ENCODE data around the gene AKR1C3. TPM values are rescaled to one million over a fixed set of nuclear protein-coding genes. Genes with fewer than 3 reads are reported as not detected.

Gene AKR1C3
- total and polyA plus RNA-seq, 2 of the 4 experiments (the other 2 are of a cell fraction): 0.18 to 0.51 TPM

GRCh38 chr10:5090551-5090950 is 3.7 kb upstream of the AKR1C3 start:
- Histone ChIP-seq H3K79me1 (ENCODE audit: low read depth in 1 of 2, low read length in 2 of 2) (no peaks in the 10 kb centered on the region), H3K14ac (replicated peaks; ENCODE audit: low read depth, low read length) (no peak overlapping the region), H3K27me3 (ENCODE audit: control insufficient read depth, insufficient read depth, low read length) (no peaks in the 10 kb centered on the region), H3K23ac (ENCODE audit: low read depth, low read length) (no peak overlapping the region), H2AK9ac (replicated peaks; ENCODE audit: low read depth, low read length, poor library complexity) (no peak overlapping the region), H3K27ac (ENCODE audit: insufficient read depth, low read length) (no peak overlapping the region), H2BK120ac (ENCODE audit: low read depth, low read length) (no peak overlapping the region), H2BK5ac (ENCODE audit: low read depth, low read length, poor library complexity, severe bottlenecking) (no peak overlapping the region), H3K56ac (ENCODE audit: extremely low read depth, insufficient read depth, low read length) (no peak overlapping the region), H2AFZ (replicated peaks; ENCODE audit: low read length, poor library complexity) (no peak overlapping the region), H3K36me3 (ENCODE audit: control insufficient read depth, insufficient read depth, low read length) (no peaks in the 10 kb centered on the region), H3K4me3 (ENCODE audit: insufficient read depth, low read depth, low read length) (no peak overlapping the region), H3K4ac (ENCODE audit: low read depth, low read length) (no peak overlapping the region), H3K9ac (ENCODE audit: low read depth, low read length) (no peak overlapping the region), H3K9me3 (ENCODE audit: control insufficient read depth, insufficient read depth, low read length) (no peaks in the 10 kb centered on the region), H3K4me1 (ENCODE audit: control insufficient read depth, insufficient read depth, low read length) (no peaks in the 10 kb centered on the region), H4K5ac (ENCODE audit: low read depth, low read length) (no peak overlapping the region), H4K20me1 (ENCODE audit: insufficient read depth, low read length) (no peaks in the 10 kb centered on the region), H3K18ac (ENCODE audit: low read depth, low read length) (no peak overlapping the region), H2BK20ac (ENCODE audit: low read depth, low read length) (no peak overlapping the region), H2AK5ac (ENCODE audit: low read depth, low read length) (no peak overlapping the region), H4K91ac (ENCODE audit: insufficient read depth, low read depth, low read length) (no peak overlapping the region), H4K8ac (ENCODE audit: low read depth in 2 of 2, low read length in 2 of 2) (no peak overlapping the region), H3K4me2 (ENCODE audit: low read depth, low read length) (no peak overlapping the region), H3K9me1 (ENCODE audit: insufficient read depth, low read length) (no peaks in the 10 kb centered on the region), H2BK15ac (ENCODE audit: low read depth, low read length) (no peak overlapping the region)
- ChIA-PET POLR2A (ENCODE audit: unreplicated experiment) (no interaction called here), CTCF (interaction anchor here (0.6 to 0.7 kb wide), 2 partner anchors 10 to 17 kb away, joined by 3 read pairs; no protein-coding TSS in a partner anchor)
- ATAC-seq (ENCODE audit: low read depth) (no peak), DNase-seq (no peak)
- no TSS peak for BruUV-seq (replicated peaks)
- in situ Hi-C loops (cut with MboI; ENCODE audit: low sequenced_read_pairs): no loop called here
- no peak for TF ChIP-seq NFE2L2 (IDR thresholded peaks at IDR 0.05; ENCODE audit: low read depth, low read length)
- no peak for TF ChIP-seq SMC3 (IDR thresholded peaks at IDR 0.05; ENCODE audit: low read depth, low read length)
- no peak for TF ChIP-seq CHD1 (IDR thresholded peaks at IDR 0.05; ENCODE audit: low read depth, low read length)
- TF ChIP-seq RAD21 (IDR thresholded peaks at IDR 0.05; ENCODE audit: low read length): no peak
- TF ChIP-seq FOS (IDR thresholded peaks at IDR 0.05; ENCODE audit: low read depth, low read length): no peak
- TF ChIP-seq POLR2A (IDR thresholded peaks at IDR 0.05; ENCODE audit: low read depth, low read length): no peak
- no peak for TF ChIP-seq ELK1 (IDR thresholded peaks at IDR 0.05; ENCODE audit: borderline replicate concordance, low read depth, low read length)
- no peak for TF ChIP-seq CEBPB (IDR thresholded peaks at IDR 0.05; ENCODE audit: low read depth, low read length)
- TF ChIP-seq, protein P1, sequence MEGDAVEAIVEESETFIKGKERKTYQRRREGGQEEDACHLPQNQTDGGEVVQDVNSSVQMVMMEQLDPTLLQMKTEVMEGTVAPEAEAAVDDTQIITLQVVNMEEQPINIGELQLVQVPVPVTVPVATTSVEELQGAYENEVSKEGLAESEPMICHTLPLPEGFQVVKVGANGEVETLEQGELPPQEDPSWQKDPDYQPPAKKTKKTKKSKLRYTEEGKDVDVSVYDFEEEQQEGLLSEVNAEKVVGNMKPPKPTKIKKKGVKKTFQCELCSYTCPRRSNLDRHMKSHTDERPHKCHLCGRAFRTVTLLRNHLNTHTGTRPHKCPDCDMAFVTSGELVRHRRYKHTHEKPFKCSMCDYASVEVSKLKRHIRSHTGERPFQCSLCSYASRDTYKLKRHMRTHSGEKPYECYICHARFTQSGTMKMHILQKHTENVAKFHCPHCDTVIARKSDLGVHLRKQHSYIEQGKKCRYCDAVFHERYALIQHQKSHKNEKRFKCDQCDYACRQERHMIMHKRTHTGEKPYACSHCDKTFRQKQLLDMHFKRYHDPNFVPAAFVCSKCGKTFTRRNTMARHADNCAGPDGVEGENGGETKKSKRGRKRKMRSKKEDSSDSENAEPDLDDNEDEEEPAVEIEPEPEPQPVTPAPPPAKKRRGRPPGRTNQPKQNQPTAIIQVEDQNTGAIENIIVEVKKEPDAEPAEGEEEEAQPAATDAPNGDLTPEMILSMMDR (conservative IDR thresholded peaks at IDR 0.05; ENCODE audit: low read depth, low read length): no peak
- no peak for TF ChIP-seq MAZ (IDR thresholded peaks at IDR 0.05; ENCODE audit: borderline replicate concordance, low read depth, low read length)
- no peak for TF ChIP-seq USF2 (IDR thresholded peaks at IDR 0.05; ENCODE audit: low read depth, low read length)
- no peak for TF ChIP-seq MAFK (IDR thresholded peaks at IDR 0.05; ENCODE audit: low read depth, low read length)
- TF ChIP-seq RFX5 (IDR thresholded peaks at IDR 0.05; ENCODE audit: low read depth, low read length): no peak
- TF ChIP-seq MXI1 (IDR thresholded peaks at IDR 0.05; ENCODE audit: borderline replicate concordance, low read depth, low read length): no peak
- TF ChIP-seq RCOR1 (IDR thresholded peaks at IDR 0.05; ENCODE audit: insufficient replicate concordance, low read length): no peak
- no peak for TF ChIP-seq BHLHE40 (IDR thresholded peaks at IDR 0.05; ENCODE audit: low read depth, low read length)
- intact Hi-C loops (cut with micrococcal nuclease): loop anchor here (5.0 to 10.0 kb wide), 2 partner anchors 143 to 194 kb away; no protein-coding TSS in a partner anchor
- dilution Hi-C loops (cut with HindIII; ENCODE audit: low sequenced_read_pairs, unreplicated experiment): no loop called here
